Kidney (tissue), 14 donors: ENCODE data around the gene ZNF334. TPM values are rescaled to one million over a fixed set of nuclear protein-coding genes. Genes with fewer than 3 reads are reported as not detected.

Source experiments
- DNase-seq, 5 donors: peaks; one replicate each; pipeline ENCODE4 v3.0.0-alpha.2; 2013 to 2020
- FAIRE-seq: peaks from 2 replicates; lab custom pipeline; 2012; peaks lifted over from hg19 to GRCh38; lab: Jason Lieb, UNC
- H3K27ac ChIP-seq, 2 donors: one replicate each; pipeline ENCODE4 v1.7.0; 2013; ENCODE audit warnings: low read depth in 2 of 2, low read length in 2 of 2, inconsistent platforms in 1 of 2
- H3K27me3 ChIP-seq: one replicate; pipeline ENCODE4 v1.7.1; 2013; ENCODE audit warnings: low read length, inconsistent platforms; ENCODE audit not compliant: control insufficient read depth, insufficient read depth
- H3K36me3 ChIP-seq, 3 donors: one replicate each; pipeline versions ENCODE4 v1.7.0 to v1.7.1; 2013; ENCODE audit warnings: low read length in 3 of 3, control low read depth in 1 of 3, inconsistent platforms in 1 of 3; ENCODE audit not compliant: insufficient read depth in 3 of 3, control insufficient read depth in 2 of 3
- H3K4me1 ChIP-seq, 3 donors: one replicate each; pipeline versions ENCODE4 v1.7.0 to v1.7.1; 2013; ENCODE audit warnings: low read length in 3 of 3, inconsistent platforms in 1 of 3, low read depth in 1 of 3; ENCODE audit not compliant: control insufficient read depth in 2 of 3, insufficient read depth in 2 of 3
- H3K4me3 ChIP-seq, 3 donors: one replicate each; pipeline versions ENCODE4 v1.7.0 to v1.8.1; 2013; ENCODE audit warnings: low read length in 3 of 3, control low read depth in 1 of 3, inconsistent platforms in 1 of 3
- H3K9ac ChIP-seq, 3 donors: one replicate each; pipeline versions ENCODE4 v1.7.0 to v1.7.1; 2013; ENCODE audit warnings: low read length in 3 of 3, control low read depth in 1 of 3, inconsistent platforms in 1 of 3
- H3K9me3 ChIP-seq, 3 donors: one replicate each; pipeline versions ENCODE4 v1.7.0 to v1.7.1; 2013; ENCODE audit warnings: low read length in 3 of 3, control low read depth in 1 of 3, inconsistent platforms in 1 of 3; ENCODE audit not compliant: control insufficient read depth in 2 of 3, insufficient read depth in 1 of 3
- CTCF ChIP-seq: IDR thresholded peaks from 3 replicates; pipeline ENCODE4 v1.5.1; 2012; ENCODE audit warnings: mild to moderate bottlenecking, moderate library complexity, borderline replicate concordance; ENCODE audit not compliant: insufficient read depth; ENCODE audit errors: extremely low read depth
- intact Hi-C: fragments of 100-400 bp; cut with DNase I; formaldehyde crosslinking; loops from one replicate; pipeline ENCODE4 v1.11.1; 2022
- polyA plus RNA-seq: library from polyadenylated mRNA; stranded (reverse); fragments of 350-450 nt; fragmentation: Illumina TruSeq; extraction: RNeasy Lipid Tissue Mini Kit (QIAGEN cat#74804); gene quantifications from one replicate; pipeline ENCODE4 v1.2.3, GENCODE V29; 2014; ENCODE audit warnings: low read depth, low replicate concordance; ENCODE audit not compliant: insufficient read depth
- total RNA-seq: library from RNA; stranded (reverse); fragmentation: NEBNext Ultra II Directional; extraction: Animal tissue kit (Norgen Biotek cat#: 25700); gene quantifications from one replicate; pipeline ENCODE4 v1.2.1, GENCODE V29; 2021
- donor health status: control.
- donor health status: control.
- donor health status: control.
- donor health status: control.
- donor health status: control.
- donor health status: DM: yes; HTN: yes; CAD: no.
- donor health status: Normal renal cell carcinoma (clear cell type).

ZNF334 gene
- total and polyA plus RNA-seq, 2 donors from 2014 or later: 3.7 to 8.2 TPM

DNA sequence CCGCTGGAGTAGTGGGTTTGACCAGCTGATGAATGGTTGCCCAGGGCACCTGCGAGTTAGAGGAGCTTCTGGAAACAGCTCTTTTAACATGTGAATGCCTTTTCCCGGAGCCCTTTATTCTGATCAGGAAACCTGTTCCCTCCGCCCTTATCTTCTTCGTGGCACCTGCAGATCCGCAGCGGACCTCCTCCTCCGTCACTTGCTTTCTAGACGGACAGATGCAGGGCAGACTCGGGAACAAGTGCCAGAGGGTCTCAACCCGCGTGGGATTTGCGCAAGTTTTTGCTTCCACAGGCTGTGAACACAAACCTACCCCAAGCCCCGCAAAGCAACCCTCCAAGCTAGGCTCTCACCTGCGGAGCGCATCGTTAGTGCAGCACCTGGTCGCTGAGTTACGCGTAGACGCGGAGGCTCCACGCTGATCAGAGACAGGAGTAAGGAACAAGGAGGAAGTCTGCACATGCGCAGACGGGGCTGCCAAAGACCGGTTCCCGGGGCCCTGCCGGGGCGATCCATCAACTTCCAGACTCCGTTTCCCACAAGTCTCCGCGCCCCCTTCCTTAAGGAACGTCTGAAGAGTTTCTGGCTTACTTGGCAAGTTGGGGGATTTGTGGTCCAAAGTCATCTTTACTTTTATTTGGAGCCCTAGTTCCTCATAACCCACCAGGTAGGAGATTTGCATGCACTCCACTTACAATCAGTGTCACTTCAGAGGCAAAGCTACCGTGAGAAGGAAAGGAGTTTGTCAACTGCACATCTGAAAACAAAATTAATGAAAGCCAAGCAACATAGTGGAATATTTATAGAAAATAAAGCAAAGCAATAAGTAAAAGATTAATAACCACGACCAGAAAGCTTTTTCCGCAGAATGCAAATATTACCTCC is 54.3 kb downstream of the ZNF334 start:
- H3K27ac ChIP-seq: no peak overlapping the region
- no peaks in the 10 kb centered on the region for H3K4me1 ChIP-seq
- no peak for TF ChIP-seq CTCF
- no peak for FAIRE-seq
- peaks cover 0 to 18% (median 0%) of the 10 kb centered on the region in 3 donors for H3K9me3 ChIP-seq
- no peaks in the 10 kb centered on the region for H3K36me3 ChIP-seq
- peak; percentile 83 to 91 (median 87) for DNase-seq
- peak overlapping the region in 1 of 3 donors; percentile 21 for H3K9ac ChIP-seq
- H3K4me3 ChIP-seq: peak overlapping the region; percentile 43 to 59 (median 57)
- no peaks in the 10 kb centered on the region for H3K27me3 ChIP-seq
- intact Hi-C loops: no loop called here

- H3K36me3 ChIP-seq: no peaks in the 10 kb centered on the region
- no peak overlapping the region for H3K4me3 ChIP-seq
- H3K9ac ChIP-seq: no peak overlapping the region
- H3K27ac ChIP-seq: no peak overlapping the region
- no peaks in the 10 kb centered on the region for H3K4me1 ChIP-seq
- FAIRE-seq (no peak), DNase-seq (no peak)
- intact Hi-C loops: no loop called here
- peaks cover 0 to 18% (median 0%) of the 10 kb centered on the region in 3 donors for H3K9me3 ChIP-seq
- TF ChIP-seq CTCF: no peak
- no peaks in the 10 kb centered on the region for H3K27me3 ChIP-seq
These were observed 56.9 kb downstream of the ZNF334 start for GRCh38 chr20:46456255-46457028.

GRCh38 chr20:46455729-46456128 is 57.6 kb downstream of the ZNF334 start:
- Histone ChIP-seq H3K4me3 (no peak overlapping the region), H3K9me3 (peaks cover 0 to 18% (median 0%) of the 10 kb centered on the region in 3 donors), H3K9ac (no peak overlapping the region), H3K27ac (no peak overlapping the region), H3K4me1 (no peaks in the 10 kb centered on the region), H3K27me3 (no peaks in the 10 kb centered on the region), H3K36me3 (no peaks in the 10 kb centered on the region)
- intact Hi-C loops: no loop called here
- FAIRE-seq: no peak
- no peak for DNase-seq
- no peak for TF ChIP-seq CTCF

Other genes starting within 250 kb of the ZNF334 start
- gene CDH22, start 205.1 kb downstream of the ZNF334 start, total RNA-seq: 1.6 TPM
- gene CDH22, start 205.1 kb downstream of the ZNF334 start, polyA plus RNA-seq: 0.19 TPM
- gene ELMO2, start 106.9 kb downstream of the ZNF334 start, total RNA-seq: 43.0 TPM
- gene ELMO2, start 106.9 kb downstream of the ZNF334 start, polyA plus RNA-seq: 21.0 TPM
- gene OCSTAMP, start 37.1 kb upstream of the ZNF334 start, total RNA-seq: not detected
- gene OCSTAMP, start 37.1 kb upstream of the ZNF334 start, polyA plus RNA-seq: not detected
- gene SLC13A3, start 137.9 kb upstream of the ZNF334 start, total RNA-seq: 31.5 TPM
- gene SLC13A3, start 137.9 kb upstream of the ZNF334 start, polyA plus RNA-seq: 241 TPM
- 11.0 TPM for gene TP53RK, start 175.9 kb upstream of the ZNF334 start, total RNA-seq
- 9.3 TPM for gene TP53RK, start 175.9 kb upstream of the ZNF334 start, polyA plus RNA-seq
- 7.1 TPM for gene SLC2A10, start 196.1 kb upstream of the ZNF334 start, total RNA-seq
- 3.7 TPM for gene SLC2A10, start 196.1 kb upstream of the ZNF334 start, polyA plus RNA-seq